Measurements from ENCODE around the gene ERG.
A peak's percentile ranks its signal among the peaks of the same experiment; 100 is the strongest.

Gene ERG

DNA sequence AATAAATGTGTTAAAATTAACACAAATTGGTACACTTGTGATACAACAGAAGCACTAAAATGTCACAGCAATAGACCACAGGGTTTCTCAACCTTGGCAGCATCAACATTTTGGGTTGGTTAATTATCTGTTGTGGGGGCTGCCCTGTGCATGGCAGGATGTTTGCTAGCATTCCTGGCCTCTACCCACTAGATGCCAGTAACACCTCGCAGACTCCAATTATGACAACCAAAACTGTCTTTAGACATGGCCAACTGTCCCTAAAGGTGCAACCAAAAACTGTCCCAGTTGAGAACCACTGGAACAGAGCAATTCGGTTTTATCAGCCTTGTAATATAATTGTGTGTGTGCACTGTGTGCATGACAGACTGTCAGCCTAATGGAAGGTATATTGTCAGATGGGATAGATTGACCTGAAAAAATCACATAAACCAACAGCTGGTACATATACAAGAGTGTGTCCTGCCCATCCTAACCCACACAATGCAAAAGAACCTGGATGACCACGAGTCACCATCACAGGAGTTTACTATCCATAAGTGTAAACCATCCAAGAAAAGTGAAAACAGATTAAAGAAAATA is 13.5 kb upstream of the ERG start:
- TF ChIP-seq, protein P1, sequence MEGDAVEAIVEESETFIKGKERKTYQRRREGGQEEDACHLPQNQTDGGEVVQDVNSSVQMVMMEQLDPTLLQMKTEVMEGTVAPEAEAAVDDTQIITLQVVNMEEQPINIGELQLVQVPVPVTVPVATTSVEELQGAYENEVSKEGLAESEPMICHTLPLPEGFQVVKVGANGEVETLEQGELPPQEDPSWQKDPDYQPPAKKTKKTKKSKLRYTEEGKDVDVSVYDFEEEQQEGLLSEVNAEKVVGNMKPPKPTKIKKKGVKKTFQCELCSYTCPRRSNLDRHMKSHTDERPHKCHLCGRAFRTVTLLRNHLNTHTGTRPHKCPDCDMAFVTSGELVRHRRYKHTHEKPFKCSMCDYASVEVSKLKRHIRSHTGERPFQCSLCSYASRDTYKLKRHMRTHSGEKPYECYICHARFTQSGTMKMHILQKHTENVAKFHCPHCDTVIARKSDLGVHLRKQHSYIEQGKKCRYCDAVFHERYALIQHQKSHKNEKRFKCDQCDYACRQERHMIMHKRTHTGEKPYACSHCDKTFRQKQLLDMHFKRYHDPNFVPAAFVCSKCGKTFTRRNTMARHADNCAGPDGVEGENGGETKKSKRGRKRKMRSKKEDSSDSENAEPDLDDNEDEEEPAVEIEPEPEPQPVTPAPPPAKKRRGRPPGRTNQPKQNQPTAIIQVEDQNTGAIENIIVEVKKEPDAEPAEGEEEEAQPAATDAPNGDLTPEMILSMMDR (IDR thresholded peaks at IDR 0.05; ENCODE audit: control insufficient read depth, insufficient read depth, low read depth, low read length, missing control alignments) = no peak
- no peak for DNase-seq (ENCODE audit: low read depth)
- no peak overlapping the region for H3K4me3 ChIP-seq (ENCODE audit: control insufficient read depth, low read depth, low read length)

DNA sequence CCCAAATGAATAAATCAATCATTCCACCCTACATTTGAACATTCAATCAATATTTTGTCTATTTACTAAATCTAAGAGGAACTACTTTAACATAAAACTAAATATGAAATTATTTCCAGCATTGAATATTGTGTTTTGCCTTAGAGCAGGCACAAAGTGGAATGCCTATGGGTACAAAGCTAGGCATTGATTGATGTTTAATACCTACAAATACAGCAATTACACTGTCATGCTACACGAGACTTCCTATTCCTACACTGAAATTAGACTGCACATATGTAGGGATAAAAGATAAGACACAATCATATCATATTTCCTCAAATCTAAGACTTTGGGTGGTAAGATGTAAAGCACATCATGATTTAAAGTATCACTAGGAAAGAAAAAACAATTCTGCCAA is 12.9 kb upstream of the ERG start:
- no peak overlapping the region for H3K4me3 ChIP-seq (ENCODE audit: control insufficient read depth, low read depth, low read length)
- DNase-seq (ENCODE audit: low read depth) = no peak
- TF ChIP-seq, protein P1 (IDR thresholded peaks at IDR 0.05; ENCODE audit: control insufficient read depth, insufficient read depth, low read depth, low read length, missing control alignments) = no peak

DNA sequence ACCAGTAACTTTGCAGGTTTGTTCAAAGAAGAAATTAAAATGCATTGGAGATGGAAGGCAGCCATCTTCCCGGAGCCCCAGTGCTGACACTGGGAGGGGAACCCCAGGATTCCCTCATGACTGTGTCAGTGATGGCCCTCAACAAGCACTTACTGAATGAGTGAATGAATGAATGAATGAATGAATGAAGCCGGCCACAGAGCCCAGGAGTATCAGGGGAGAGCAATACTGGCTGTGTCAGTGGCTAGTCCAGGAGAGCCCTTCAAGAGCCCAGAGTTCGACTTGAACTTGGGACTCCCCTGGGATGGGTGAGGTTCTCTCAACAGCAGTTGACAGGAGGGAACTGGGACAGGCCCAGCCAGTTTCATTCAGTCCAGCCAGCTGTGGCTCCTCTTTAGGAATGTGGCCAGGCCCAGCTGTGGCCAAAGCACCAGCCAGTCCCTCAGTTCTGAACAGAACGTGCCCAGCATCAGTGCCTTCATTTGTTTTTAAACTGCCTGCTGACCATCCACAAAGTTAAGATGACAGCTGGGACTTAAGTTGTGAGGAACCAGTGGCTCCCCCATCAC is 9.2 kb upstream of the ERG start:
- DNase-seq (ENCODE audit: low read depth) = no peak
- no peak overlapping the region for H3K4me3 ChIP-seq (ENCODE audit: control insufficient read depth, low read depth, low read length)
- TF ChIP-seq, protein P1 (IDR thresholded peaks at IDR 0.05; ENCODE audit: control insufficient read depth, insufficient read depth, low read depth, low read length, missing control alignments) = no peak

DNA sequence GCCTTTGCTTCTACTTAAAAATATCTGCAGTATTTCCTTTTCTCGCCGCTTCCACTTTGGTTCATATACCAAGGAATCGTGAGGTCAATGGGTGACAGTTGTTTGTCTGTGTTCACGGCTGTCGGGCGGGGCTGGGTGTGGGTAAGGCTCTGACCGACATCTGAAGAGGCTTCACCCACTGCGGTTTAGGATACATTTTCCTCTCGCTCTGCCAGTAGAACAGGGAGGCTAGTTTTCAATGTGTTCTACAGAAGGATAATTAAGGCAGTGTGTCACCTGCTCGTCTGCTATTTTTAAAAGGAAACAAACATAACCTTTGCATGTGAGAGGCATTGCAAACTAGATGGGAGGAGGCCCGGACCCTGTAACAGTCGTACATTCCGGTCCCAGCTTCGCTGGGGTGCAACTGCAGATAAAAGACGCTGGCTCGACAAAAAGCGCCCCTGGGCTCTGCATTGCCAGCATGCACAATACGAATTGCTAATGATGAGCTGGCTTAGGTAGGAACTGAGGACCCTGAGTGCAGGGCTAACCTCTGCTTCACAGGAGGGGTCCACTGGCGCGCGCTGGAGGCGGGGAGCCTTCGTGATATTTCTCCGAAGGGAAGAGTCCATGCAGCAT is 8.5 kb upstream of the ERG start:
- TF ChIP-seq, protein P1 (IDR thresholded peaks at IDR 0.05; ENCODE audit: control insufficient read depth, insufficient read depth, low read depth, low read length, missing control alignments) = no peak
- DNase-seq (ENCODE audit: low read depth) = no peak
- no peak overlapping the region for H3K4me3 ChIP-seq (ENCODE audit: control insufficient read depth, low read depth, low read length)

DNA sequence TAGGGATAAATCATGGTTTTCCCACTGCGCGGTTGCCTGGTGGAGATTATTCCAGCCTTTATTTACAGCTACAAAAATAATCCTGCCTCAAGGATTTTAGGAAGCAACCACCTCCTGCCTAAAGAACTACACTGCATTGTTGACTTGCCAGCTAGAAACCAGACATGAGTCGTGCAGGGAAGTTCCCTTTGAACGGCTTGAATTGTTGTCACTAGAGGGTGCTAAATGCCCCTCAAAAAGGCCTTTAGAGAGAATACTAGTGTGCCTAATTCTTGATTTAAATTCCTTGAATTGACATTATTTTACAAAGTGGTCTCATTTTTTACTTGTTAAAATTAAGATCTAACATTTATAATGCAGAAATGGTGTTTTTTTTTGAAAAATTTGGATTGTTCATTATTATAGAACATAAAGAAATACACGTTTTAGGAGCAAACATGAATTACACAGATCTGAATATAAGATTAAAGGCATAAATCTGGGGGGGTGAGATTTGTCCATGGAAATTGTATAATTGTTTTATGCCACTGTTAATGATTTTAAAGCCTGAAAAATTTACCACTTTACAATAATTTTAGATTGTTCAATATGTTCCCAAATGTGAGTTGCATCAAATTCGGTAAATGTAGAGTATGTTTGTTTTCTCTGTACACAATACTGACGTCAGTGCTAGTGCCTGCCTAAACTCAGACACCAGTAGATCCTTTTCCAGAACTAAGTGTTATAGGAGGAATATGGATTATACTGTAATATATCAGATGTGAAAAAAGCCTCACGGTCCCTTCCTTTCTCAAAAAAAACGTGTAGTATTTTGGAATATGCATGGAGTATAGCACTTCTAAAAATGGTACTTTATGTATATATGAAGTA is 7.6 kb upstream of the ERG start:
- peak; percentile 37 for DNase-seq (ENCODE audit: low read depth)
- TF ChIP-seq, protein P1 (IDR thresholded peaks at IDR 0.05; ENCODE audit: control insufficient read depth, insufficient read depth, low read depth, low read length, missing control alignments) = peak; percentile 77

DNA sequence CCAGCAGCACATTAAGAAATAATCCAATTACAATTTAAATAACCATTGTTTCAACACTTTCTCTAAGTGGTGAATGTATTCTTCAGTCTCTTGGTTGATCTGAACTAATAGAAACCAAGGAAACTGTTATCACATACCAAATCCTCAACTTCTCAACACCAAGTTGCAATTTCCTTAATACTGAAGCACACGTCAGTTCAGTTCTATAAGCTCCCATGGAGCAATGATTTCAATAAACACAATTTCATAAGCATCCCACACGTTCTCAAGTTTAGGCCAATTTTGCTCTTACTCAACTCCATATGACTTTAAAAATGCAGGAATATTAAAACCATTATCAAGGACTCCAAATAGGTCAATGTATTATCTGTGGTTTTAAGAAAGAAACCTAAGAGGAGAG is 5.8 kb upstream of the ERG start:
- DNase-seq (ENCODE audit: low read depth) = no peak
- TF ChIP-seq, protein P1 (IDR thresholded peaks at IDR 0.05; ENCODE audit: control insufficient read depth, insufficient read depth, low read depth, low read length, missing control alignments) = no peak
- no peak overlapping the region for H3K4me3 ChIP-seq (ENCODE audit: control insufficient read depth, low read depth, low read length)

More for the DNA sequence above, 7.6 kb upstream of the ERG start:
- no peak overlapping the region for H3K4me3 ChIP-seq (ENCODE audit: control insufficient read depth, low read depth, low read length)
